ENCODE measurements around the gene SERPINA12.

The SERPINA12 gene

DNA sequence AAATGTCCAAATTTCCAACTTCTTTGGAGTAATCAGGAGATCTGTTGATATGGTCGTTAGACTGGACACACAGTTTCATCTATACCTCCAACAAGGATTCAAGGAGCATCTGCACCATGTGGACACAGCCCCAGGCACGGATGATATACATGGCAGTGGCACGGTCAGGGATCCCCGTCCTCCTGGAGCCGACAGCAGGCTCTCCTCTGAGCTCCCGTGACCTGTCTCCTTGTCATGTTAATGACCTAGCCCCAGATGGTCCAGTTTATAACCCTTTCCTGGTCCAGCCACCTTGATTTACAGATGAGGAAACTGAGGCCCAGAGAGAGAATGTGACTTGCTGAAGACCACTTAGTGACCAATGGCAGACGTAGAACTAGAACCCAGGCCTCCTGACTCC is 35.5 kb upstream of the SERPINA12 start:
- H3K4me1 ChIP-seq (ENCODE audit: insufficient read depth, low read length) = peaks cover 5% of the 10 kb centered on the region; the same call in 1 of the 2 replicates
- no peak overlapping the region for H3K9ac ChIP-seq (ENCODE audit: low read depth, low read length)
- no peaks in the 10 kb centered on the region for H3K9me3 ChIP-seq (ENCODE audit: insufficient read depth, low read depth, low read length)
- H3K27me3 ChIP-seq (ENCODE audit: insufficient read depth, low read length) = no peaks in the 10 kb centered on the region
- H3K36me3 ChIP-seq (ENCODE audit: insufficient read depth, low read depth, low read length) = no peaks in the 10 kb centered on the region
- no peak overlapping the region for H3K4me3 ChIP-seq (ENCODE audit: low read length)
- no peak overlapping the region for H3K27ac ChIP-seq (ENCODE audit: low read length)

DNA sequence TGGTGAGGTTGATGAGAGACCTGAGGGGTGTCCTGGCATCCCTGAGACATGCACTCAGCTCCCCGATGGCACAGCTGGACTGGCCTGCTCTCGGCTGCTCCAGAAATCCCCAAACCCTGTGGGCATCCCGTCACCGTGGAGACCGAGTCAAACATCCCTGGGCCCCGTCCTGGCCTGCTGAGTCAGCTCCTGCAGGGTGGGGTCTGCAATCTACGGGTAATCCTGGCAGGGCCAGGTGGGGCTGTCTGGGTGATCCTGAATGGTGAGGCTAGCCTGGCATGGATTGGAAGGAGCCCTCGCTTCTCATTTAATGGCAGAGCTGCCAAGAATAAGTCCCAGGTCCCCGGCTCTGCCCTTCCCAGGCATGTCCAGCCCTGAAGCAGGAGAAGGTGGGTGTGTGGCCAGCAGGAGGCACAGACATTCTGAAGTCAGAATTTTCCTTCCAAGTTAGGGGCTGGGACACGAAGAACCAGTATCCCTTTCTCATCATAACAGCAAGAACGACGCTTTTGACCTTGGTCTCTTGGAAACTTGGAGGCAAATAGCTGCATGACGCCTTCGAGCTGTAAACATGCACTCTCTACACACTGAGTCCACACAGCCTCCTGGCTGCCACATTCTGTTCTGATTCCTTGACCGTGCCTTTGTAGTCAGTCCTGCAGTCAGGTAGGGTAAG is 34.3 kb upstream of the SERPINA12 start:
- Histone ChIP-seq H3K9me3 (ENCODE audit: insufficient read depth, low read depth, low read length) (no peaks in the 10 kb centered on the region), H3K4me3 (ENCODE audit: low read length) (no peak overlapping the region), H3K36me3 (ENCODE audit: insufficient read depth, low read depth, low read length) (no peaks in the 10 kb centered on the region), H3K4me1 (ENCODE audit: insufficient read depth, low read length) (peaks cover 5% of the 10 kb centered on the region; the same call in 1 of the 2 replicates), H3K9ac (ENCODE audit: low read depth, low read length) (no peak overlapping the region), H3K27ac (ENCODE audit: low read length) (no peak overlapping the region), H3K27me3 (ENCODE audit: insufficient read depth, low read length) (no peaks in the 10 kb centered on the region)

DNA sequence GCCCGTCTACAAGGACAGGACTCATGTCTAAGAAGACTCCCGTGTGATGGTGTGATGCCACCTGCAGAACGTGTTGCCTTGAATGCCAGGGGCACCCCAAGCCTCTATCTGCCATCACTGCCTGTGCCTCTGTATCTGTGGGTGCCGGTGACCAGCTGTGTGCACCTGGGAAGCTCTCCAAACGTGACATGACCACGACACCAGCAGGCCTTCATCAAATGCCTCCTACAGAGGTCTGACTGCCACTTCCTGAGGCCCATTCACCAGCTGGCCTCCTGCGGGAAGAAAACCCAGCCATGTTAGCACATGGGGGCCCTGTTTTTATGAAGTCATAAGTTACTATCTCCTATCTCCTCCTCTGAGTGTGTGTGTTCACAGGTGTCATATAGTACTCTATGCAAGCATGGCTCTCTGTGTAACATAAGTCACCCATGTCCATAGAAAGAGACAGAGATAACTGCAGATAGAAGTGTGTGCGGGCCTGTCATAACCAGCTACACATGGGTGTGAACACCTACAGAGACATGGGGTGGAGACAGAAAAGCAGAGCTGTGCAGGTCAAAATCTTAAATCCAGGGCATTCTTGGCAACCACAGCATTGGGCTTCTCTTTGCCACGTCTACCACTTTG is 33.7 kb upstream of the SERPINA12 start:
- Histone ChIP-seq H3K4me3 (ENCODE audit: low read length) (no peak overlapping the region), H3K9ac (ENCODE audit: low read depth, low read length) (no peak overlapping the region), H3K36me3 (ENCODE audit: insufficient read depth, low read depth, low read length) (no peaks in the 10 kb centered on the region), H3K27me3 (ENCODE audit: insufficient read depth, low read length) (no peaks in the 10 kb centered on the region), H3K4me1 (ENCODE audit: insufficient read depth, low read length) (peaks cover 5% of the 10 kb centered on the region; the same call in 1 of the 2 replicates), H3K9me3 (ENCODE audit: insufficient read depth, low read depth, low read length) (no peaks in the 10 kb centered on the region), H3K27ac (ENCODE audit: low read length) (no peak overlapping the region)

DNA sequence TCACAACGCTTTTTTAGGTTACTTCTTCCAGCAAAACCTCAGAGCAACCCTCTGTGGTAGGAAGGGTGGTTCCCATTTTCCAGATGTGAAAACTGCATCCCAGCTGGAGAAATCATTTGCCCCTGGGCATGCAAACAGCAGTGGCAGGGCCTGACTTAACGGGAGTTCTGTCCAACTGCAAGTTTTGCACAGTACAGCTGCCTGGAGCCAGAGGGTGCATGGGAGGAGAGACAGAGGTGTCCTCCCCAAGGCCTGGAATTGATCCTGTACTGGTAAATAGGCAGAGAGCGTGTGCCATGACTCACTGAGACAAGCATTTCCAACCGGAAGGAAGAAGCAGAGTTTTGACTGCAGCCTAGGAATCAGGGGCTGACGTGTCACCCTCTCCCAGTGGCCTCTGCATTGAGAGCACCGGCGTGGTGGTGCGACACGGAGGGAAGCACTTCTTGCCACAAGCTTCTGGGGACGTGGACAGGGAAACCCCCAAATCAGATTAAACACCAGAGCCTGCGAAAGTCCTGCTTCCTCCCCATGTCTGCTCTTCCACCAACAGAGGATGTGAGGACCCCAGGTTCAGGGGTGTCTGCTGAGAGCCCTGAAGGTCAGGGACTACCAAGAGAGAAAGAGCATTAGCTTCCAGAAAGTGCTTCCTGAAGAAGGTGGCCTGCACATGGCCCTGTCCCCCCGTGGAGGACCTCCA is 33.0 kb upstream of the SERPINA12 start:
- peaks cover 5% of the 10 kb centered on the region; the same call in 1 of the 2 replicates for H3K4me1 ChIP-seq (ENCODE audit: insufficient read depth, low read length)
- no peak overlapping the region for H3K9ac ChIP-seq (ENCODE audit: low read depth, low read length)
- H3K27ac ChIP-seq (ENCODE audit: low read length) = no peak overlapping the region
- no peaks in the 10 kb centered on the region for H3K36me3 ChIP-seq (ENCODE audit: insufficient read depth, low read depth, low read length)
- no peaks in the 10 kb centered on the region for H3K27me3 ChIP-seq (ENCODE audit: insufficient read depth, low read length)
- H3K9me3 ChIP-seq (ENCODE audit: insufficient read depth, low read depth, low read length) = no peaks in the 10 kb centered on the region
- H3K4me3 ChIP-seq (ENCODE audit: low read length) = no peak overlapping the region

DNA sequence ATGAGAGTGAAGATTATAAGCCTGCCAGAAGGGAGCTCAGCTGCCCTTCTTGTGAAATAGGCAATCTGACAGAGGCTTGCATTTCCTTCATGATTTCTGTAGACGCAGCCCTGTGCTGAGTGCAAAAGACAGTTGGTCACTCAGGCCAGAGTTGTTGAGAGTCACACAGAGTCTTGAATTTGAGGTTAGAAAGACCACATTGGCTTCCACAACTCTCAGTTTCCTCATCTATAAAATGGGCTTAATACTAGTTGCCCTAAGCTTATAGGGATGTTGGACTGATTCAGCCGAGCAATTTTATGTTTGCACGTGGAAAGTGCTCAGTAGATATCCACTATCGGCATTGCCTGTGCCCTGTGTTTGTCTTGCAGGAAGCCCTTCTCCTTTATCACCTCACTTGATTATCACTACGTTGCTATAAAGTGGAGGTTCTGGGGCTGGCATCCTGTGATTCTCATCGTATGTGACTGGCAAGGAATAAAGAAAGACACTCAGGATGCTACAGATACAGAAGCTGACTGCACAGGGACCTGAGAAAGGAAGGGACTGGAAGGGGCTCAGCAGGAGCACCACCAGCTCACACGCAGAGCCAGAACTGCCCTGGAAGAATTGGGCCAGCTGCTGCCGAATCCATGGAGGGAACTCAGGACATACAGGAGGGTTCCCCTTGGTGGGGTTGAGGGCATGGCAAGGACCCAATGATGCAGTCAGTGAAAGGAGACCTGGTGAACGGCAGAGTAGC is 32.1 kb upstream of the SERPINA12 start:
- Histone ChIP-seq H3K27me3 (ENCODE audit: insufficient read depth, low read length) (no peaks in the 10 kb centered on the region), H3K4me1 (ENCODE audit: insufficient read depth, low read length) (peaks cover 5% of the 10 kb centered on the region; the same call in 1 of the 2 replicates), H3K27ac (ENCODE audit: low read length) (no peak overlapping the region), H3K9ac (ENCODE audit: low read depth, low read length) (no peak overlapping the region), H3K36me3 (ENCODE audit: insufficient read depth, low read depth, low read length) (no peaks in the 10 kb centered on the region), H3K9me3 (ENCODE audit: insufficient read depth, low read depth, low read length) (no peaks in the 10 kb centered on the region), H3K4me3 (ENCODE audit: low read length) (no peak overlapping the region)

DNA sequence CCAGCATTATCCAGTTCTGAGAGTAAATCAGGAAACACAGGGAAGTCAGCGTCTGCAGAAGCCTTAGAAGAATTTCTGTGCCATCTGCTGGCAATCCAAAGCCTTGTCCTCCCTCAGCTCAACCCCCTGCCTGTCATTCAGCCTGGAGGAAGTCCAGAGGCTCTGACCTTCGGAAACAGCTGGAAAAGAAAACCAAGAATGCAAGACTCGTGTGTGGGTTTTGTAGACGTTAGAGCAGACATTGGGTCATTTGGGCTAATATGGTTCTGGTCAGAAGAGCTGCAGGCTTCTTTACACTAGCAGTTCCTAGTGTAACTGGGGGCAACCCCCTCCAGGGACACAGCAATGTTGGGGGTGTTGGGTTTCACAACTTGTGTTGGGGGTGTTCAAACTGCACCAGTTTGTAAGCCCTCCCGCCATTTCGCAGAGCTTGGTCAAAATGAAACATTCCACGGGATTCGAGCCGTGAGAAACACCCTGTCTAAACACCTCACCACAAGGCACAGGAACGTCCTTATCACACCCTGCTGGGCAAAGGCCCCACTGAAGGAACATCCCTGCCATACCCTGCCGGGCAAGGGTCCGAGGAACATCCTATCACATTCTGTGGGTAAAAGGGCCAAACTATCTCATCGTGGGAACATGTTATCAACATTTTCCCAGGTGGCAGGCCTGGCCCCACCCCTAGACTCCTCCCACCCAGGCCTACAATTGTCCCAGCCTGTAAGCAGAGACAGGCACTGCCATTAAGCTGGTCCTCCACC is 30.9 kb upstream of the SERPINA12 start:
- H3K36me3 ChIP-seq (ENCODE audit: insufficient read depth, low read depth, low read length) = no peaks in the 10 kb centered on the region
- H3K4me3 ChIP-seq (ENCODE audit: low read length) = no peak overlapping the region
- H3K27me3 ChIP-seq (ENCODE audit: insufficient read depth, low read length) = no peaks in the 10 kb centered on the region
- H3K9ac ChIP-seq (ENCODE audit: low read depth, low read length) = no peak overlapping the region
- H3K9me3 ChIP-seq (ENCODE audit: insufficient read depth, low read depth, low read length) = no peaks in the 10 kb centered on the region
- H3K27ac ChIP-seq (ENCODE audit: low read length) = no peak overlapping the region
- H3K4me1 ChIP-seq (ENCODE audit: insufficient read depth, low read length) = peaks cover 5% of the 10 kb centered on the region; the same call in 1 of the 2 replicates

DNA sequence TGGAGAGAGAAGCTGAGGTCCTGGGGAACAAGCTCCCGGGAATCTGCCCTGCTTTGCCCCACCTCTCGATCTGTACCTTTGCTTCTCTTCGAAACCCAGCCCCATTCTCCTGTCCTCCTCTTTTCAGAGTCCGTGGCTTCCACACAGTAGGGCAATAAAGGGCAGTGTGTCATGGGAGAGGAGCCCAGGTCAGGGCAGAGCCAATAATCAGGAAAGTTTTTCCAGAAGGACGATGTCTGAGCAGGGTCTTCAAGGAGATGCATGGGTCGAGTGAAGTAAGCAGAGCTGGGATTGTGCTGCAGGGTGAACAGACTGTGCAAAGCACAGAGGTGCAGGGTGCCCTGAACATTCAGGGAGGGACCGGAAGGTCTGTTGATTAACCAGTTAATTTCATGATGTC is 29.9 kb upstream of the SERPINA12 start:
- no peak overlapping the region for H3K27ac ChIP-seq (ENCODE audit: low read length)
- 0 out of 2 replicates have a peak, but pooled peaks cover 5% of the 10 kb centered on the region for H3K4me1 ChIP-seq (ENCODE audit: insufficient read depth, low read length)
- H3K9ac ChIP-seq (ENCODE audit: low read depth, low read length) = no peak overlapping the region
- H3K36me3 ChIP-seq (ENCODE audit: insufficient read depth, low read depth, low read length) = no peaks in the 10 kb centered on the region
- no peaks in the 10 kb centered on the region for H3K9me3 ChIP-seq (ENCODE audit: insufficient read depth, low read depth, low read length)
- no peak overlapping the region for H3K4me3 ChIP-seq (ENCODE audit: low read length)
- H3K27me3 ChIP-seq (ENCODE audit: insufficient read depth, low read length) = no peaks in the 10 kb centered on the region

DNA sequence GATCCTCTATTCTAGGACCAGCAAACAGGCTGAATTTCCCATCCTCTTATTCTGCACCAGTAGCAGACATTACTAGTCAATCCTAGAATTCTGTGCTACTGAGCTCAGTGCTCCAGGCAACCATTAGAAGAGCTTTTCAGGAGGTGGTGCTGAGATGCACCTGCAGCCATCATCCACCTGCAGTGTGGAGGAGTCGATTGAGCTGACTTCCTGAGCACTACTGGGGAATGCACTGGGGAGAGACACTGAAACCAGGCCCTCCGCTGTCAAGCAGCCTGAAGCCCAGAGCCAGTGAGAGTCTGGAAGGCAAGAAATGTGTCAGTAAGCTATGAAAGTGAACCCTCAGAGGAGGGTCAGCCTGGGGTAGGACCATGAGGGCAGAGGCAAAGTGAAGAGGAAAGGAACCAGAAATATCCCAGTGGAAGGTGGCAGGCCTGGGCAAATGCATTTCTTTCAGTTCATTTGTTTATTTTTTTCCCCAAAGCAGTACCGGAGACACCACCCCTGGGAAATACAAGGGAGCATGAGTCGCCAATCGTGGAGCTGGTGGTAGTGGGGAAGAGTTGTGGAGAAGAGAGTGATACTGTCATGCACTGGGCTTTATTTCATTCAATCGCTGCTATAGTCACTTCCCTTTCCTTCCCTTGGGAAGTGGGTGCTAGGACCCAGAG is 28.9 kb upstream of the SERPINA12 start:
- Histone ChIP-seq H3K4me3 (ENCODE audit: low read length) (no peak overlapping the region), H3K4me1 (ENCODE audit: insufficient read depth, low read length) (no peaks in the 10 kb centered on the region), H3K9me3 (ENCODE audit: insufficient read depth, low read depth, low read length) (no peaks in the 10 kb centered on the region), H3K27ac (ENCODE audit: low read length) (no peak overlapping the region), H3K36me3 (ENCODE audit: insufficient read depth, low read depth, low read length) (no peaks in the 10 kb centered on the region), H3K27me3 (ENCODE audit: insufficient read depth, low read length) (no peaks in the 10 kb centered on the region), H3K9ac (ENCODE audit: low read depth, low read length) (no peak overlapping the region)

DNA sequence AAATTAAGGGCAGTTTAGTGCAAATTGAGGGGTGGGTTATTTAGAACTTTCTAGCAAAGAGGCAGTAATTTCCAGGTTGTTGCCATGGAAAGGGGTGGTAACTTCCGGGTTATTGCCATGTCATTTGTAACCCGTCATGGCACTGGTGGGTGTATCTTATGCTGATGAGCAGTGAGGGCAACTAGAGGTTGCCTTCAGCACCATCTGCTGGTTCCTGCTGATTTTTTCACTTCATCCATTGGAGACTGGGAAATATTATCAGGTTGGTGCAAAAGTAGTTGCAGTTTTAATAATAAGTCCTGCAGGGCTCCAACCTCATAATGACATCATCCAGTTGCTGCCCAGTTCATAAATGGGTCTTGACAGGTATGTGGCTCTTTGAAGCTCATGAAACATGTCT is 27.6 kb upstream of the SERPINA12 start:
- no peak overlapping the region for H3K9ac ChIP-seq (ENCODE audit: low read depth, low read length)
- no peaks in the 10 kb centered on the region for H3K36me3 ChIP-seq (ENCODE audit: insufficient read depth, low read depth, low read length)
- no peaks in the 10 kb centered on the region for H3K4me1 ChIP-seq (ENCODE audit: insufficient read depth, low read length)
- no peaks in the 10 kb centered on the region for H3K9me3 ChIP-seq (ENCODE audit: insufficient read depth, low read depth, low read length)
- no peaks in the 10 kb centered on the region for H3K27me3 ChIP-seq (ENCODE audit: insufficient read depth, low read length)
- H3K27ac ChIP-seq (ENCODE audit: low read length) = no peak overlapping the region
- no peak overlapping the region for H3K4me3 ChIP-seq (ENCODE audit: low read length)

DNA sequence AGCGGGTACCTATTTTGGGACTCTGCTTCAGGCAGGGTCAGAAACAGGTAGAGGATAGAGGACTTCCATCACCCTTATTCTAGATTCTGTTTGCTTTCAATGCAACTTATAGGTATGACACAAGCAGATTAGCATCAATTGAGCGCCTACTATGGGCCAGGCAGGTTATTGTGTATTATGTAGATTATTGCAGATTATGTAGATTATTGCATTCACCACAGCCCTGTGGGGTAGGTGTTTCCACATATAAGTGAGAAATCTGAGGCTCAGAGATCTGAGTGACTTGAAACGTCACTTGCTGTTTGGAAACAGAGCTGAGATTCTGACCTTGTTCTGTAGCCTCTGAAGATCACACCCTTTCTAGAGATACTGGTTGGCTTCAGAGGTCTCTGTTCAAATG is 26.2 kb upstream of the SERPINA12 start:
- H3K4me1 ChIP-seq (ENCODE audit: insufficient read depth, low read length) = no peaks in the 10 kb centered on the region
- H3K9ac ChIP-seq (ENCODE audit: low read depth, low read length) = no peak overlapping the region
- no peaks in the 10 kb centered on the region for H3K9me3 ChIP-seq (ENCODE audit: insufficient read depth, low read depth, low read length)
- no peak overlapping the region for H3K4me3 ChIP-seq (ENCODE audit: low read length)
- H3K36me3 ChIP-seq (ENCODE audit: insufficient read depth, low read depth, low read length) = no peaks in the 10 kb centered on the region
- no peak overlapping the region for H3K27ac ChIP-seq (ENCODE audit: low read length)
- no peaks in the 10 kb centered on the region for H3K27me3 ChIP-seq (ENCODE audit: insufficient read depth, low read length)

DNA sequence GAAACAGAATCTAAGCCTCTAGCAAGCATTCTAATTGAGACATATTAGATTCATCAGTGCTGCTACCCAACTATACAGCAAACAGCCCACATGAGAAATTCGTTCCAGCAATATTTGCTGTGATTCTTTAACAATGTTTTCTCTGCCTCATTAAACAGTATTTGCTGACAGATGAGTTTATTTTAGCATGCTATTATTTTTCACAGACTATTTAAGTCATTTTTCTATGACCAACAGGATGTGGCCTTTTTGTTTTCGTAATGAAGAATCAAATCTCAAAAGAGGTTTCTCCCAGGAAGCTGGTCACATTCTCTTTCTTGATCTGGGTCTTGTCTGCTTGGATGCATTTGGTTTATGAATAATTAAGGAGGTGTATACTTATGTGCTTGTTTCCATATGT is 23.2 kb upstream of the SERPINA12 start:
- H3K27me3 ChIP-seq (ENCODE audit: insufficient read depth, low read length) = no peaks in the 10 kb centered on the region
- no peak overlapping the region for H3K27ac ChIP-seq (ENCODE audit: low read length)
- no peaks in the 10 kb centered on the region for H3K9me3 ChIP-seq (ENCODE audit: insufficient read depth, low read depth, low read length)
- H3K9ac ChIP-seq (ENCODE audit: low read depth, low read length) = no peak overlapping the region
- H3K4me3 ChIP-seq (ENCODE audit: low read length) = no peak overlapping the region
- H3K4me1 ChIP-seq (ENCODE audit: insufficient read depth, low read length) = no peaks in the 10 kb centered on the region
- H3K36me3 ChIP-seq (ENCODE audit: insufficient read depth, low read depth, low read length) = no peaks in the 10 kb centered on the region

Measured in iPS-20b (cell line).